Upper lobe of left lung (tissue), 4 donors: ENCODE measurements around the gene ZNF445.

ENCODE experiments used
- EP300 ChIP-seq, 4 donors: sonication (generic); formaldehyde crosslinking; IDR thresholded peaks; one replicate each; pipeline ENCODE4 v1.5.1; 2017; ENCODE audit warnings: antibody characterized with exemption in 4 of 4, control low read depth in 2 of 4
- POLR2A ChIP-seq, 4 donors: fragments of 450-650 bp; IDR thresholded peaks; one replicate each; pipeline ENCODE4 v1.5.1; 2016 to 2017; ENCODE audit warnings: antibody characterized with exemption in 4 of 4, mild to moderate bottlenecking in 2 of 4
- POLR2AphosphoS5 ChIP-seq, 2 donors: sonication (generic); formaldehyde crosslinking; IDR thresholded peaks; one replicate each; pipeline ENCODE4 v1.5.1; 2017; ENCODE audit warnings: antibody characterized with exemption in 2 of 2

GRCh38 chr3:44510000-44510368 lies 32.5 kb upstream of the ZNF445 start:
- TF ChIP-seq POLR2AphosphoS5 (IDR thresholded peaks at IDR 0.05), result no peak
- no peak for TF ChIP-seq POLR2A (IDR thresholded peaks at IDR 0.05)
- no peak for TF ChIP-seq EP300 (IDR thresholded peaks at IDR 0.05)
